Natural killer cell (primary cell): ENCODE measurements around the gene GGT6. TPM values are rescaled to one million over a fixed set of nuclear protein-coding genes. Genes with fewer than 3 reads are reported as not detected.

Experiments used
- ATAC-seq, 3 donors: fragments of 150-1000 bp in 2 of 3; fragments of 200-7000 bp in 1 of 3; cut with Tn5 transposase; 1 replicate in 1 of 3; 2 replicates in 2 of 3; pipeline ENCODE4 v1.10.0; 2021; ENCODE audit warnings: mild to moderate bottlenecking in 2 of 3, moderate library complexity in 2 of 3
- DNase-seq, 2 donors: peaks; one replicate each; pipeline versions ENCODE4 v3.0.0 to v3.0.0-alpha.2; 2013 to 2021; ENCODE audit warnings: mixed read lengths in 1 of 2
- H3K27ac ChIP-seq: one replicate; pipeline ENCODE4 v1.5.1; 2013; ENCODE audit warnings: mild to moderate bottlenecking, low read length
- H3K27me3 ChIP-seq: one replicate; pipeline ENCODE4 v1.6.1; 2013; ENCODE audit warnings: low read length; ENCODE audit not compliant: control insufficient read depth, insufficient read depth
- H3K36me3 ChIP-seq: one replicate; pipeline ENCODE4 v1.6.1; 2013; ENCODE audit warnings: low read length; ENCODE audit not compliant: control insufficient read depth, insufficient read depth
- H3K4me1 ChIP-seq: one replicate; pipeline ENCODE4 v1.6.1; 2013; ENCODE audit warnings: low read length; ENCODE audit not compliant: control insufficient read depth, insufficient read depth
- H3K4me3 ChIP-seq: one replicate; pipeline ENCODE4 v1.5.1; 2013; ENCODE audit warnings: low read length
- H3K9me3 ChIP-seq: one replicate; pipeline ENCODE4 v1.6.1; 2013; ENCODE audit warnings: low read length; ENCODE audit not compliant: control insufficient read depth, insufficient read depth
- H3K27ac Mint-ChIP-seq, 2 donors: one replicate each; pipeline ENCODE4 v1.8.0; 2022; ENCODE audit warnings: mild to moderate bottlenecking in 2 of 2, mixed read lengths in 2 of 2, moderate library complexity in 1 of 2
- H3K27me3 Mint-ChIP-seq, 2 donors: one replicate each; pipeline ENCODE4 v1.8.0; 2022; ENCODE audit warnings: low read depth in 2 of 2, mixed read lengths in 2 of 2
- H3K36me3 Mint-ChIP-seq: one replicate; pipeline ENCODE4 v1.8.0; 2022; ENCODE audit warnings: mixed read lengths
- H3K4me1 Mint-ChIP-seq, 2 donors: one replicate each; pipeline ENCODE4 v1.8.0; 2022; ENCODE audit warnings: mixed read lengths in 2 of 2
- H3K4me3 Mint-ChIP-seq: one replicate; pipeline ENCODE4 v1.8.0; 2022; ENCODE audit warnings: mild to moderate bottlenecking, moderate library complexity, mixed read lengths
- H3K9me3 Mint-ChIP-seq, 2 donors: one replicate each; pipeline ENCODE4 v1.8.0; 2022; ENCODE audit warnings: mixed read lengths in 2 of 2
- whole genome bisulfite sequencing: methylation state at CpG from one replicate; pipeline ENCODE4 v1.1.7; 2013; ENCODE audit warnings: missing lambda C conversion rate; ENCODE audit not compliant: insufficient coverage; 5-methylcytosine and 5-hydroxymethylcytosine counted together
- intact Hi-C: fragments of 100-400 bp; cut with micrococcal nuclease; formaldehyde crosslinking; loops from one replicate; pipeline ENCODE4 v1.14.2; 2022
- total RNA-seq, 4 donors: library from RNA; stranded (reverse); fragments of 120-200 nt in 1 of 4; gene quantifications; one replicate each; pipeline versions ENCODE4 v1.2.3 to v1.2.4, GENCODE V29; 2013 to 2022
- TF ChIP-seq, protein P1 (sequence below): fragments of 200-600 bp; IDR thresholded peaks from one replicate; pipeline ENCODE4 v1.8.0; 2022; ENCODE audit warnings: antibody characterized with exemption

Gene GGT6
- total RNA-seq, 3 donors from 2014 or later (not counting 1 experiment from before 2014, with no cell fraction given): not detected

DNA sequence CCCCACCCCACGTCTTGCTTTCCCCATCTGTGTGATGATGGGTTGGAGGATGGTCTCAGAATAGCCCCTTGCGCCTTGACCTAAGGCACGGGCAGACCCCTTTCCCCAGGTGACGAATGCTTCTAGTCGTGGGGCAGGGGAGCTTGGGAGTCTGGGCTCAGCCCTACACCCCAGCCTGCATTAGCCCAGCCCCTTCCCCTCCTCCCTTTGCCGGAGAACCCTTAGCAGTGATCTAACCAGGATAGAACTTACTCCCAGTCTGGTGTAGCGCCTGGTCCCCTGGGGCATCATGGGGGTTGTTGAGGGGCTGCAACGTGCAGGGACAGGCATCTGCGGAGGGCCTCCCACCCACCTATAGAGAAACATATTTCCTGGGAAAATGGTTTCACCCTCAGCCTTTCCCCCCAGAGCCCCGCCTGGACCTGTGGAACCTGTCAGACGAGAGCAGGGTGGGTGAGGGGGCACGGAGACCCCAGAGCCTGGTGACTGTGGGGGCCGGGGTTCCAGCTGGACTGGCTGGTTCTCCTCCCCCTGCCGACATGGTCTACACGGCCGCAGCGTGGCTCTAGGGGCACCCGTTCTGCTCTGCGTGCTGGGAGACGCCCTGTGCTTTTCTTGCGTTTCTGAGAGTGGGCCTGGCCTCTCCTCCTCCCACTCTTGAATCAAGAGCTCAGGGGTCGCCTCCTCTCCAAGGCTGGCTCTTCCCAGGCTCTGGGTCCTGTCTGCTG is 28.7 kb upstream of the GGT6 start:
- Histone ChIP-seq H3K9me3 (no peaks in the 10 kb centered on the region), H3K4me3 (no peak overlapping the region), H3K4me1 (peaks cover 1% of the 10 kb centered on the region), H3K36me3 (no peaks in the 10 kb centered on the region), H3K27ac (no peak overlapping the region), H3K27me3 (peaks cover 5% of the 10 kb centered on the region)
- no peaks in the 10 kb centered on the region for H3K9me3 Mint-ChIP-seq
- TF ChIP-seq, protein P1, sequence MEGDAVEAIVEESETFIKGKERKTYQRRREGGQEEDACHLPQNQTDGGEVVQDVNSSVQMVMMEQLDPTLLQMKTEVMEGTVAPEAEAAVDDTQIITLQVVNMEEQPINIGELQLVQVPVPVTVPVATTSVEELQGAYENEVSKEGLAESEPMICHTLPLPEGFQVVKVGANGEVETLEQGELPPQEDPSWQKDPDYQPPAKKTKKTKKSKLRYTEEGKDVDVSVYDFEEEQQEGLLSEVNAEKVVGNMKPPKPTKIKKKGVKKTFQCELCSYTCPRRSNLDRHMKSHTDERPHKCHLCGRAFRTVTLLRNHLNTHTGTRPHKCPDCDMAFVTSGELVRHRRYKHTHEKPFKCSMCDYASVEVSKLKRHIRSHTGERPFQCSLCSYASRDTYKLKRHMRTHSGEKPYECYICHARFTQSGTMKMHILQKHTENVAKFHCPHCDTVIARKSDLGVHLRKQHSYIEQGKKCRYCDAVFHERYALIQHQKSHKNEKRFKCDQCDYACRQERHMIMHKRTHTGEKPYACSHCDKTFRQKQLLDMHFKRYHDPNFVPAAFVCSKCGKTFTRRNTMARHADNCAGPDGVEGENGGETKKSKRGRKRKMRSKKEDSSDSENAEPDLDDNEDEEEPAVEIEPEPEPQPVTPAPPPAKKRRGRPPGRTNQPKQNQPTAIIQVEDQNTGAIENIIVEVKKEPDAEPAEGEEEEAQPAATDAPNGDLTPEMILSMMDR: no peak
- no peaks in the 10 kb centered on the region for H3K36me3 Mint-ChIP-seq
- no peaks in the 10 kb centered on the region for H3K4me1 Mint-ChIP-seq
- H3K4me3 Mint-ChIP-seq: no peak overlapping the region
- peaks cover 11 to 22% of the 10 kb centered on the region in 2 donors for H3K27me3 Mint-ChIP-seq
- 84% methylated on average over 22 of the region's 22 CpGs for WGBS
- no peak overlapping the region for H3K27ac Mint-ChIP-seq
- DNase-seq (no peak), ATAC-seq (no peak)
- intact Hi-C loops: no loop called here

DNA sequence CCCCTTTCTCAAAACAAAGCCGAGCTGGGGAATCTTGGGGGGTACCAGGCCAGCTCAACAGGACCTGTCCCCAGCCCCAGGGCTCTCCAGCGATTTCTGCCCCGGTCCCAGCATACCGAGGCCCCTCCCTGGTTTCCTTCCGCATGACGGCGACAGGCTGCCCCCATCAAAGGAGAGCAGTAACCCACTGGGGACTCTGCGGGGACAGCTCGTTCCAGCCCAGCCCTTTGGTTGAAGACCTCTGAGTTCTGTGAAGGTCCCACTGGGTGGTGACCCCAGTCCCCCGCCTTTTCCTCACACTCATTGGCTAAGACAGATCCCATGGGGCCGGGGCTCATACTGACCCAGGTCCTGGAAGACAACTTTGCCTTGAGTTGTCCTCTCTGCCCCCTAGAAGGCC is 28.0 kb upstream of the GGT6 start:
- TF ChIP-seq, protein P1: no peak
- no peaks in the 10 kb centered on the region for H3K9me3 Mint-ChIP-seq
- H3K27ac Mint-ChIP-seq: no peak overlapping the region
- peaks cover 17 to 27% of the 10 kb centered on the region in 2 donors for H3K27me3 Mint-ChIP-seq
- H3K27me3 ChIP-seq: peaks cover 9% of the 10 kb centered on the region
- H3K4me1 ChIP-seq: peaks cover 5% of the 10 kb centered on the region
- H3K4me3 Mint-ChIP-seq: no peak overlapping the region
- H3K9me3 ChIP-seq: no peaks in the 10 kb centered on the region
- DNase-seq (no peak), ATAC-seq (no peak)
- intact Hi-C loops: no loop called here
- 67% methylated on average over 11 of the region's 11 CpGs for WGBS
- no peaks in the 10 kb centered on the region for H3K36me3 ChIP-seq
- no peak overlapping the region for H3K27ac ChIP-seq
- no peak overlapping the region for H3K4me3 ChIP-seq
- H3K4me1 Mint-ChIP-seq: peaks cover 0 to 4% of the 10 kb centered on the region in 2 donors
- H3K36me3 Mint-ChIP-seq: no peaks in the 10 kb centered on the region

DNA sequence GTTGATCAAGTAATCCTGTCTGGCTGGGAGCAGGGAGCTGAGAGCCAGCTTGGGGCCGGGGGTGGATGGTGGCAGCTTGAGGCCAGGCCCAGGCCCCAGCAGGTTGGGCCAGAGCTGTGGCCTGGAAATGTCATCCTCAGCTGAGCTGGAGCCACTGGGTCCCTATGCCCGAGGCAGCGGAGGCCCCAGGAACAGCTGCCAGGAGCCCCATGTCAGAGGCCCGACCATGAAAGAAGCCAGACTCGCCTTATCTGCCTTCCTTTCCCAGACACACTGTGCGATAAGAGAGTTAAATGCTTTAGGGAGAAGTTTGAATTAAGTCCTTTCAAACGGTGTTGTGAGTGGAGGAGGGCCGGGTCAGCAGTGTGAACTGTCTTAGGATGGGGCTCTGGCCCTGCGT is 27.4 kb upstream of the GGT6 start:
- Histone ChIP-seq H3K27ac (no peak overlapping the region), H3K4me1 (peaks cover 5% of the 10 kb centered on the region), H3K4me3 (no peak overlapping the region), H3K36me3 (no peaks in the 10 kb centered on the region), H3K9me3 (no peaks in the 10 kb centered on the region), H3K27me3 (peaks cover 9% of the 10 kb centered on the region)
- intact Hi-C loops: no loop called here
- WGBS: 60% methylated on average over 9 of the region's 9 CpGs
- no peaks in the 10 kb centered on the region for H3K36me3 Mint-ChIP-seq
- H3K9me3 Mint-ChIP-seq: no peaks in the 10 kb centered on the region
- H3K27me3 Mint-ChIP-seq: peaks cover 23 to 29% of the 10 kb centered on the region in 2 donors
- DNase-seq (no peak), ATAC-seq (no peak)
- H3K4me3 Mint-ChIP-seq: no peak overlapping the region
- TF ChIP-seq, protein P1: no peak
- no peak overlapping the region for H3K27ac Mint-ChIP-seq
- H3K4me1 Mint-ChIP-seq: peaks cover 0 to 4% of the 10 kb centered on the region in 2 donors

DNA sequence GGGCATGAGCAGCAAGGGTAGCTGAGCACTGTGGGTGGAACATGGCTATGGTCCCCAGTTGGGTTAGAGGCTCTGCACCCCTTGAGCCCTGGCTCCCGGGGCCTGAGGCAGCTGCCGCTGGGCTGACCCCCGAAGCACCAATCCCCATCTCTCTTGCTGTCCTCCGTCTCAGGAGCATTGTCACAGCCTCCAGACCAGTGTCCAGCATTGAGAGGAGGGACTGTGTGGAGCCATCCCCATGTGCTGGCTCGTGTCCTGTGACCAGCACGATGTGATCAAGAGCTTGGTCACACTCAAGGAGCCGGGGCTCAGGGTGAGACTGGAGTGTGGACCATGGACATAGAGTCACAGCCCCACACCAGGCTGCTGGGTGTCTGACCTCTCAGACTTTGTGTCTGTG is 26.8 kb upstream of the GGT6 start:
- Histone ChIP-seq H3K4me1 (peaks cover 5% of the 10 kb centered on the region), H3K36me3 (no peaks in the 10 kb centered on the region), H3K27ac (no peak overlapping the region), H3K4me3 (no peak overlapping the region), H3K27me3 (peaks cover 9% of the 10 kb centered on the region), H3K9me3 (no peaks in the 10 kb centered on the region)
- H3K36me3 Mint-ChIP-seq: no peaks in the 10 kb centered on the region
- WGBS: 88% methylated on average over 7 of the region's 7 CpGs
- DNase-seq (no peak), ATAC-seq (no peak)
- H3K4me3 Mint-ChIP-seq: no peak overlapping the region
- intact Hi-C loops: no loop called here
- H3K27me3 Mint-ChIP-seq: peaks cover 26 to 31% of the 10 kb centered on the region in 2 donors
- peaks cover 0 to 4% of the 10 kb centered on the region in 2 donors for H3K4me1 Mint-ChIP-seq
- H3K27ac Mint-ChIP-seq: no peak overlapping the region
- TF ChIP-seq, protein P1: no peak
- H3K9me3 Mint-ChIP-seq: no peaks in the 10 kb centered on the region
